Body of pancreas (tissue), 4 donors: Measurements from ENCODE around the gene PPP6R2.

ENCODE experiments used
- CTCF ChIP-seq, 7 experiments: fragments of 450-650 bp in 4 of 7; fragments of 200-600 bp in 3 of 7; sonication (generic) in 3 of 7; IDR thresholded peaks; one replicate each; pipeline ENCODE4 v1.5.1; 2016 to 2019; ENCODE audit warnings: antibody characterized with exemption in 7 of 7
- POLR2A ChIP-seq, 3 donors: fragments of 450-650 bp; IDR thresholded peaks; one replicate each; pipeline ENCODE4 v1.6.1; 2016; ENCODE audit warnings: antibody characterized with exemption in 3 of 3, mild to moderate bottlenecking in 2 of 3

DNA sequence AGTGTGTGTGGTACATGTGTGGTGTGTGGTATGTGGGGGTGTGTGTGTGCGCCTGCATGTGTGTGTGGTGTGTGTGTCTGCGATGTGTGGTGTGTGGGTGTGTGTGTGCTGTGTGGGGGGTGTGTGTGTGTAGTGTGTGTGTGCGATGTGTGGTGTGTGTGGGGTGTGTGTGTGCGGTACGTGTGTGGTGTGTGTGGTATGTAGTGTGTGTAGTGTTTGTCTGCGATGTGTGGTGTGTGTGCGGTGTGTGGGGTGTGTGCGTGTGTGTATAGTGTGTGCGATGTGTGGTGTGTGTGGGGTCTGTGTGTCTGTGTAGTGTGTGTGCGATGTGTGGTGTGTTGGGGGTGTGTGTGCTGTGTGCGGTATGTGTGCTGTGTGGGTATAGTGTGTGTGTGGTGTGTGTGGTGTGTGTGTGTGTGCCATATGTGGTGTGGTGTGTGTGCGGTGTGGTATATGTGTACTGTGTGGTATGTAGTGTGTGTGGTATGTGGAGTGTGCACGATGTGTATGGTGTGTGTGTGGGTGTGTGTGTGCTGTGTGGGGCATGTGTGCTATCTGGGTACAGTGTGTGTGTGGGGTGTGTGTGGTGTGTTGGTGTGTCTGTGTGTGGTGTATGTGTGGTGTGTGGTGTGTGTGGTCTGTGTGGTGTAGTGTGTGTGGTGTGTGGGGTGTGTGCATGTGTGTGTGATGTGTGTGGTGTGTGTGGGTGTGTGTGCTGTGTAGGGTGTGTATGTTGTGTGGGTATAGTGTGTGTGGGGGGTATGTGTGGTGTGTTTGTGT is 5.7 kb upstream of the PPP6R2 start:
- TF ChIP-seq CTCF (IDR thresholded peaks at IDR 0.05): no peak
- TF ChIP-seq POLR2A (IDR thresholded peaks at IDR 0.05): no peak
